AG09319 (cell line): ENCODE measurements around the gene NDST1.

Experiments used
- DNase-seq: peaks from one replicate; pipeline ENCODE4 v3.0.0-alpha.2; 2010; ENCODE audit warnings: low read depth; ENCODE audit errors: extremely low read depth
- CTCF ChIP-seq: IDR thresholded peaks from 2 replicates; pipeline ENCODE4 v1.5.1; 2011; ENCODE audit warnings: low read depth, mild to moderate bottlenecking, inconsistent platforms, low read length, moderate library complexity

NDST1 gene

GRCh38 chr5:150593593-150593992 is 85.7 kb downstream of the NDST1 start:
- no peak for TF ChIP-seq CTCF
- no peak for DNase-seq

GRCh38 chr5:150593996-150594395 is 86.1 kb downstream of the NDST1 start:
- DNase-seq: no peak
- TF ChIP-seq CTCF: no peak

GRCh38 chr5:150595466-150596031 is 87.6 kb downstream of the NDST1 start:
- no peak for DNase-seq
- TF ChIP-seq CTCF: no peak

- TF ChIP-seq CTCF: no peak
- no peak for DNase-seq
These were observed 88.4 kb downstream of the NDST1 start for GRCh38 chr5:150596313-150596712.

- DNase-seq: no peak
- no peak for TF ChIP-seq CTCF
These were observed 88.9 kb downstream of the NDST1 start for GRCh38 chr5:150596826-150597225.

- no peak for TF ChIP-seq CTCF
These were observed 90.1 kb downstream of the NDST1 start for GRCh38 chr5:150598006-150598405.

GRCh38 chr5:150598821-150599273 is 90.9 kb downstream of the NDST1 start:
- no peak for DNase-seq
- no peak for TF ChIP-seq CTCF

More at GRCh38 chr5:150598006-150598405, 90.1 kb downstream of the NDST1 start:
- DNase-seq: no peak
